Measurements from ENCODE around the gene SLC8B1. TPM values are rescaled to one million over a fixed set of nuclear protein-coding genes. Genes with fewer than 3 reads are reported as not detected.

SLC8B1 gene
- total RNA-seq, 1 experiment from 2014 or later, result 23.8 TPM

- H3K27ac Mint-ChIP-seq (ENCODE audit: unreplicated experiment), result no peak overlapping the region
- no peaks in the 10 kb centered on the region for H3K9me3 Mint-ChIP-seq (ENCODE audit: low read depth, unreplicated experiment)
- BruUV-seq (replicated peaks), result no TSS peak
- no peaks in the 10 kb centered on the region for H3K4me1 Mint-ChIP-seq (ENCODE audit: low read depth, unreplicated experiment)
- no peak for TF ChIP-seq CTCF (IDR thresholded peaks at IDR 0.05; ENCODE audit: unreplicated experiment)
- no peaks in the 10 kb centered on the region for H3K36me3 Mint-ChIP-seq (ENCODE audit: insufficient read depth, unreplicated experiment)
- CTCF ChIA-PET, result no interaction called here
- intact Hi-C loops (cut with micrococcal nuclease; ENCODE audit: unreplicated experiment), result no loop called here
- H3K27me3 Mint-ChIP-seq (ENCODE audit: unreplicated experiment), result no peaks in the 10 kb centered on the region
- no peak for DNase-seq
- H3K4me3 Mint-ChIP-seq (ENCODE audit: low read depth, unreplicated experiment), result no peak overlapping the region
These were observed 36.9 kb upstream of the SLC8B1 start for GRCh38 chr12:113371808-113372207.

GRCh38 chr12:113370923-113371682, 36.2 kb upstream of the SLC8B1 start:
- no peak for DNase-seq
- no TSS peak for BruUV-seq (replicated peaks)
- no peaks in the 10 kb centered on the region for H3K4me1 Mint-ChIP-seq (ENCODE audit: low read depth, unreplicated experiment)
- H3K4me3 Mint-ChIP-seq (ENCODE audit: low read depth, unreplicated experiment), result no peak overlapping the region
- H3K27me3 Mint-ChIP-seq (ENCODE audit: unreplicated experiment), result no peaks in the 10 kb centered on the region
- H3K27ac Mint-ChIP-seq (ENCODE audit: unreplicated experiment), result no peak overlapping the region
- H3K9me3 Mint-ChIP-seq (ENCODE audit: low read depth, unreplicated experiment), result no peaks in the 10 kb centered on the region
- CTCF ChIA-PET, result no interaction called here
- H3K36me3 Mint-ChIP-seq (ENCODE audit: insufficient read depth, unreplicated experiment), result peaks cover 3% of the 10 kb centered on the region
- intact Hi-C loops (cut with micrococcal nuclease; ENCODE audit: unreplicated experiment), result no loop called here
- no peak for TF ChIP-seq CTCF (IDR thresholded peaks at IDR 0.05; ENCODE audit: unreplicated experiment)

GRCh38 chr12:113369391-113369985, 34.6 kb upstream of the SLC8B1 start:
- no peak for DNase-seq
- no TSS peak for BruUV-seq (replicated peaks)
- peaks cover 10% of the 10 kb centered on the region for H3K36me3 Mint-ChIP-seq (ENCODE audit: insufficient read depth, unreplicated experiment)
- no peak overlapping the region for H3K4me3 Mint-ChIP-seq (ENCODE audit: low read depth, unreplicated experiment)
- H3K27me3 Mint-ChIP-seq (ENCODE audit: unreplicated experiment), result no peaks in the 10 kb centered on the region
- no peaks in the 10 kb centered on the region for H3K4me1 Mint-ChIP-seq (ENCODE audit: low read depth, unreplicated experiment)
- CTCF ChIA-PET, result interaction anchor here (0.7 kb wide), 1 partner anchor 23 kb away, joined by 3 read pairs; no protein-coding TSS in a partner anchor
- intact Hi-C loops (cut with micrococcal nuclease; ENCODE audit: unreplicated experiment), result no loop called here
- H3K27ac Mint-ChIP-seq (ENCODE audit: unreplicated experiment), result no peak overlapping the region
- TF ChIP-seq CTCF (IDR thresholded peaks at IDR 0.05; ENCODE audit: unreplicated experiment), result no peak
- H3K9me3 Mint-ChIP-seq (ENCODE audit: low read depth, unreplicated experiment), result no peaks in the 10 kb centered on the region

GRCh38 chr12:113368331-113368730, 33.4 kb upstream of the SLC8B1 start:
- no TSS peak for BruUV-seq (replicated peaks)
- intact Hi-C loops (cut with micrococcal nuclease; ENCODE audit: unreplicated experiment), result no loop called here
- H3K27me3 Mint-ChIP-seq (ENCODE audit: unreplicated experiment), result no peaks in the 10 kb centered on the region
- H3K9me3 Mint-ChIP-seq (ENCODE audit: low read depth, unreplicated experiment), result no peaks in the 10 kb centered on the region
- H3K4me3 Mint-ChIP-seq (ENCODE audit: low read depth, unreplicated experiment), result no peak overlapping the region
- no peaks in the 10 kb centered on the region for H3K4me1 Mint-ChIP-seq (ENCODE audit: low read depth, unreplicated experiment)
- H3K36me3 Mint-ChIP-seq (ENCODE audit: insufficient read depth, unreplicated experiment), result peaks cover 10% of the 10 kb centered on the region
- TF ChIP-seq CTCF (IDR thresholded peaks at IDR 0.05; ENCODE audit: unreplicated experiment), result no peak
- CTCF ChIA-PET, result no interaction called here
- no peak for DNase-seq
- H3K27ac Mint-ChIP-seq (ENCODE audit: unreplicated experiment), result no peak overlapping the region
